GM12878 (cell line): ENCODE data around the gene MPHOSPH8.

Source experiments
- POLR2A ChIP-seq: IDR thresholded peaks from 2 replicates; pipeline ENCODE4 v1.6.1; 2011; ENCODE audit warnings: low read depth, mild to moderate bottlenecking, low read length
- RAD21 ChIP-seq: IDR thresholded peaks from 2 replicates; pipeline ENCODE4 v1.6.1; 2011; ENCODE audit warnings: mild to moderate bottlenecking, low read depth, low read length, moderate library complexity; ENCODE audit not compliant: insufficient read depth
- RCOR1 ChIP-seq: conservative IDR thresholded peaks from 2 replicates; pipeline ENCODE4 v1.6.1; 2012; ENCODE audit warnings: low read depth, low read length, improper control_type of control experiment
- SPI1 ChIP-seq: IDR thresholded peaks from 2 replicates; pipeline ENCODE4 v1.6.1; 2011; ENCODE audit warnings: low read depth, mild to moderate bottlenecking, low read length, moderate library complexity, borderline replicate concordance; ENCODE audit not compliant: insufficient read depth
- TARDBP ChIP-seq: IDR thresholded peaks from 2 replicates; pipeline ENCODE4 v1.6.1; 2016; ENCODE audit warnings: borderline replicate concordance
- TF ChIP-seq, protein P1 (sequence below), 3 experiments: IDR thresholded peaks in 2 of 3; conservative IDR thresholded peaks in 1 of 3; 2 replicates each; pipeline ENCODE4 v1.5.1; 2011; ENCODE audit warnings: low read depth in 3 of 3, low read length in 3 of 3, mild to moderate bottlenecking in 3 of 3, control low read depth in 2 of 3, moderate library complexity in 2 of 3, inconsistent platforms in 1 of 3, mixed read lengths in 1 of 3; ENCODE audit not compliant: control insufficient read depth in 2 of 3, insufficient read depth in 1 of 3; ENCODE audit errors: extremely low read depth in 1 of 3

DNA sequence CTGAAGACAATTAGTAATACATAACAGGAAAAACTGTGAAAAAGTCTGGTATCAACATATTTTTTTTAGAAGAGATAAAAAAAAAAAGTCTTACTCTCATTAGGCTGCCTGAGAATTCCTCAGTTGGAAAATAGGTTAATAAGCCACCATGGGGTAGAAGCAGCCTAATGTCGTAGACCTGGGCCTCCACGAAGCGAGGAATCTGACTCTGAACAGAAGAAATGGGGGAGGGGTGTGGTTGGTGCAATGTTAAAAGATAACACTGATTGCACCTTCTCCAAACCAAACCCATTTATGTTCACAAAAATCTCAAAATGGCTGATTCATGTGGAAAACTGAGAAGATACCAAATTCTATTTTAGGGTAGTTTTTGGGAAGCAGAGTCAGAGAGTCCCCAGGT lies 62.4 kb downstream of the MPHOSPH8 start:
- TF ChIP-seq TARDBP, result no peak
- no peak for TF ChIP-seq RAD21
- TF ChIP-seq, protein P1, sequence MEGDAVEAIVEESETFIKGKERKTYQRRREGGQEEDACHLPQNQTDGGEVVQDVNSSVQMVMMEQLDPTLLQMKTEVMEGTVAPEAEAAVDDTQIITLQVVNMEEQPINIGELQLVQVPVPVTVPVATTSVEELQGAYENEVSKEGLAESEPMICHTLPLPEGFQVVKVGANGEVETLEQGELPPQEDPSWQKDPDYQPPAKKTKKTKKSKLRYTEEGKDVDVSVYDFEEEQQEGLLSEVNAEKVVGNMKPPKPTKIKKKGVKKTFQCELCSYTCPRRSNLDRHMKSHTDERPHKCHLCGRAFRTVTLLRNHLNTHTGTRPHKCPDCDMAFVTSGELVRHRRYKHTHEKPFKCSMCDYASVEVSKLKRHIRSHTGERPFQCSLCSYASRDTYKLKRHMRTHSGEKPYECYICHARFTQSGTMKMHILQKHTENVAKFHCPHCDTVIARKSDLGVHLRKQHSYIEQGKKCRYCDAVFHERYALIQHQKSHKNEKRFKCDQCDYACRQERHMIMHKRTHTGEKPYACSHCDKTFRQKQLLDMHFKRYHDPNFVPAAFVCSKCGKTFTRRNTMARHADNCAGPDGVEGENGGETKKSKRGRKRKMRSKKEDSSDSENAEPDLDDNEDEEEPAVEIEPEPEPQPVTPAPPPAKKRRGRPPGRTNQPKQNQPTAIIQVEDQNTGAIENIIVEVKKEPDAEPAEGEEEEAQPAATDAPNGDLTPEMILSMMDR (IDR thresholded peaks at IDR 0.05 in 2 of 3, conservative IDR thresholded peaks at IDR 0.05 in 1 of 3; ENCODE audit: control insufficient read depth in 2 of 3, extremely low read depth in 1 of 3, insufficient read depth in 1 of 3, low read depth in 3 of 3, low read length in 3 of 3), result no peak
- TF ChIP-seq RCOR1, result no peak
- no peak for TF ChIP-seq POLR2A
- no peak for TF ChIP-seq SPI1
